ENCODE data around the gene RHEB. TPM values are rescaled to one million over a fixed set of nuclear protein-coding genes. Genes with fewer than 3 reads are reported as not detected.
A peak's percentile ranks its signal among the peaks of the same experiment; 100 is the strongest.

RHEB gene
- polyA plus RNA-seq, 12 donors, result 64.8 to 105 (median 84.8) TPM; not detected in 1

DNA sequence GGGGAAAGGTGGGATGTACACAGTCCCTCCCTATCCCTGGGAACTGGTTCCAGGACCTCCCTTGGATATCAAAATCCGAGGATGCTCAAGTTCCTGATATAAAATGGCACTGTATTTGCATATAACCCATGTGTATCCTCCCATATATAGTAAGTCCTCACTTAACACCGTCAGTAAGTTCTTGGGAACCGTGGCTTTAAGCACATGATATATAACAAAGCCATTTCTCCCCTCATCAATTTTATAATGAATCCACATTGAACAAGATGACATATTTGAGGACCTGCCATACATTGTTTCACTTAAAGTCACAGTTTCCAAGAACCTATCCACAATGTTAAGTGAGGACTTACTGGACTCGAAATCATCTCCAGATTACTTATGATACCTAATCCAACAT lies 85.1 kb downstream of the RHEB start:
- no peak for DNase-seq

DNA sequence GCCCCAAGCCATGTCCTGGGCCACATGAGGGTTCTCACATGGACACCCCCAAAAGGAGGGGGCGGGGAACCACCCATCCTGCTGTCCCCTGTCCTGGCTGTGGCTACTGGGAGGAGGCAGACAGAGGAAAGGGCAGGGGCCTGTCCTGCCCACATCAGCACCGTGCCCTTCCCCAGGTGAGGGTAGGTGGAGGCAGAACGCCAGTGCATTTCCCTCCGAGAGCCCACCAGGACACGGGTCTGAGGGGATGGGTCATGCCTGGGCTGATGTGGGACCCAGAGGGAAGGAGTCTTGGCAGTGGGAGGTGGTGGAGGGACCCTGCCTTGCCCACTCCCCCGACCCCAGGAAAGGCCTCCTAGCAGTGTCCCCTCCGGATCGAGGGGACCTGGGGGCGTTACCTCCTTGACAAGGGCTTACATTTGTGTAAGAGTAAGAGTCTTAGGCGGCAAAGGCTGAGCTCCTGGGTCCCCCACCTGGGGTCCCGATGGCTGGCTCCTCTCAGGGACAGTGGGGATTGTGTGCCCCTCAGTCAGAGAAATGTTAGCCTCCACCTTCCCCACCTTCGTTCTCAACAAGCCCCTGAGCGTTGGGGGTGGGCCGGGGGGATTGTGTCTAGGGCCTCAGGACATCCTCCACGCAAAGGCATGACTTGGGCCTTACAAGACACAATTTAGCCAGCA lies 85.8 kb downstream of the RHEB start:
- DNase-seq, result no peak

DNA sequence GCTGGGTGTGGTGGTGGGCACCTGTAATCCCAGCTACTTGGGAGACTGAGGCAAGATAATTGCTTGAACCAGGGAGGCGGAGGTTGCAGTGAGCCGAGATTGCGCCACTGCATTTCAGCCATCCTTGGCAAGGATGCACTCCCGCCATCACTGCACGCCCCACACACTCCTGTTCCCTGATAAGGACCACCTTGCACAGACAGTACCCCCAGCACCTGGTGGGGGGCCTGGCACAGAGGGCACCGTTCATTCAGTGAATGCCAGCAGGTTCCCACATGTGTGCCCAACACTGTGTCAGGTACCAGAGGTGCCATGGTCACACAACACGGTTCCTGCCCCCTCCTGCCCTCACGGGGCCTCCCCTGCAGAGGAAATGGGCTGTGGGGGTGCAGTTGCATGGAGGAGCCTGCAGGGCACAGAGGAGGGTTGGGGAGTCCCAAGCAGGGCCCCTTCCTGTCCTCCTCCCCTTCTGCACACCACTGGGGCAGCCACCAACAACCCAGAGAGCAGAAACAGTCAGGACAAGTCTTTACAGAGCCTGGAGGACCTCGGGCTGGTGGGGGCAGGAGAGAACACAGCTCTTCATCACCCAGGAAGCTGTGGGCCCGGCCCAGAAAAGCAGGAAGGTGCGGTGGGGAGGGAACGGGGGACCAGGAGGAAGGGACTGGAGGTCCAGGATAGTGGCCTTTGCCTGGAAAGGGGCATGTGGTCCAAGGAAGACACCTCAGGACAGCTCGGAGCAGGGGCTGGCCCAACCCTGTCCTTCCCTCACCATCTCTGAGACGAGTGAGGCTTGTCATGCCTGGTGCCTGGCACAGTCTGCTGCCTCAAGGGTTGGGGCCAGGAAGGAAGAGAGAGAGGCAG lies 86.8 kb downstream of the RHEB start:
- no peak for DNase-seq

DNA sequence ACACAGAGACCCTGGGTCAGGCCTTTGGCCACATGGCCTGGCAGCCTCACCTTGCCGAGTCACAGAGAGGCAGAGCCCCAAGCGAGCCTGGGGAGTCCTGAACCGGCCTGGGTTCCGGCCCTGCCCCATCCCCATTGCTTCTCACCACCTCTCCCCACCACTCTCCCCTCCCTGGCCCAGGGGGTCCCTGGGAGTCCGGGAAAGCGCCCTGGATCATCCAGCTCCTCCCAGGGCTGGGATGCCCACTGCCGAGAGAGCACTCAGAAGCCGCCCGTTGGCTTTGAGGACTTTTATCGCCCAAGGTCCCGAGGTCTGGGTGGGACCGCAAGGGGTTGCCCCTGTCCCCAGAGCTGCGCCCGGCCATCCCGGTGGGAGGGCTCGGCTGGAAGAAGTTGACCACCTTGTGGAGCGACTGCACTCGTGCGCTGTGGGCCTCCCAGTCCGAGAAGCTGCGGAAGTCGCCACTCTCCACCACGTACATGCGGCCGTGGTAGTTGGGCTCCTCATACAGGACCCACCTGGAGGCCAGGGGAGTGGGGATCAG lies 87.9 kb downstream of the RHEB start:
- DNase-seq, result no peak

DNA sequence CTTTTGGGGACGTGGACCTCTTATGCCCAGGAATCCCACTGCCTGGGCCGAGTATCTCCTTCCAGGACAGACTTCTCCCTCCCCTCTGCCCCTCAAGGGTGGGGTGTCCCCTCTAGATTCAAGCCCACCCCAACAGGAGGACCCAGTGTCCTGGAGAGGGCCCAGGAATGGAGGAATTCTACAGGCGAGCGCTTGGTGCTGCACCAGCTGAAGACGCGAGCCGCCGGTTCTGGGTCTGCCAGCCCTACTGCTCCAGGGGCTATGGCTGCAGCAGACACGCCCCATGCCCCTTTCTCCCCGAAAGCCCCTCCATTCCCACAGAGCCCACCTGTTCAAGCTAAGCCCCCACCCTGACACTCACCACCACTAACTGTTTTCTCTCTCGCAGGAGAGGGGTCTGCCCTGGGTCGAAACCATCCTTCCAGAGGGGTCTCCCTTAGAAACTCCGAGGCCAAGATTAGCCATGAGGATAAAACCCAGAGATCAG lies 88.4 kb downstream of the RHEB start:
- DNase-seq, result no peak

DNA sequence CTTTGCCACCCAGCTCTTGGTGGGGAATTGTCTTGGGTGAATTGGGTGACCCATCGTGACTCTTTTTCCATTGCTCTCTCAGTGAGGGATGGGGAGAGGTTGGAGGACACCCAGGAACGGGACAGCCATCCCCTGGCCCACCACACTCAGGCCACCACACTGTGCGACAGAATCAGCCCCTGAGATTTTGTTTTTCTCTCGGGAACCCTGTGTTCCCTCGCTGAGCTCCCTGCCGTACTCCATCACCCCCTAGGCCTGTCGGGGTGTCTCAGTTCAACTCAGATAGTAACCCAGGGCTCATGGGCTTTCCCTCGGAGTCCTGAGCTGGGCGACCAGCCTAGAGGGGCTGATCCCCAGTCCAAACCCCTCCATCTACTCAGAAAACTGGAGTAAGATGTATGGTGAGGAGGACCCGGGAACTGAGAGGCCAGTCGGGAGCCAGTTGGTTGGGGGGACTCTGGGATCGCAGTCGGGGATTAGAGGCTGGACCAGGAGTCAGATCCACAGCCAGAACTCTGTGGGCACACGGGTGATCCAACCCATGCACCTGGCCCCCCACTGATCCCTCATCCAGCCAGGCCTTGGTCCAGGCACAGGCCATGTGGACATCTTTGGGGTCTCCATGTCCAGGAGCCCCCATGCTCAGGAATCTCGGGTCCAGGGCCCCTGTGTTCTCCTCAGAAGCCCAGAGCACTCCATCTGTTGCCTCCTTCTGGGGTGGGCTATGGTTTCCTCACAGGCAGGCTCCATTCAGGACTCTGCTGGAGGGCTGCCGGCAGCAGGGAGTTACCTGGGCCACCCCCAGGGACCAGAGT lies 89.1 kb downstream of the RHEB start:
- DNase-seq, result no peak

DNA sequence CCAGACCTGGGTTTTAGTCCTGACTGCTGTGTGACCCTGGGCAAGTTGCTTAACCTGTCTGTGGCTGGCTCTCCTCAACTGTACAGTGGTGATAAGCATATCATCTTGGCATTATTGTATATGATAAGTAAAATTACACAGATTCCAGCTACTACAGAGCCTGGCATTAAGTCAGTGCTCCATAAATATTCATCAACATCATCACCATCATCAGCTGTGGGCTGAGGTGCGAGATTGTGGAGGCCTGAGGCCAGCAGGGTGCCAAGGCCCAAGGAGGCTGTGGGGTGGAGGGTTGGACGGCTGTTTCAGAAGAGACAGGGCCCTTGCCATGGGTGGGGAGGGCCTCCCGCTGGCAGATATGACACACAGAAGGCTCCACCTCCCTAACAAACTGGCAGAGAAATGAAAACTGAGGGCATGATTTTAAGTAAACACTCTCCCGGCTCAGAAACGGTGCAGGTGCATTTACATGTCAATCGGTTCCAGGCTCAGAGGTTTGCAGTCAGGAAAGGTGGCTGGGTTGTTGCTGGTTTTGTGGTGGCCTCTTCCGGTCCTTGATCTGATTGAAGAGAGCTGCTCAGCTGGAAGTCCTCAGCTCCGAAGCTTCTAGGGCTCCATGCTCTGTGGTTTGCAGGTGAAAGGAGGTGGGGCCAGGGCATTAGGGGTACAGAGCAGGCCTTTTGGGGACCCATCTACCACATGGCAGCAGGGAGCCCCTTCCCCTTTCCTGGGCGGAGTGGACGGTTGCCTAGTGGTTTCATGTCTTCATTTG lies 89.9 kb downstream of the RHEB start:
- no peak for DNase-seq

DNA sequence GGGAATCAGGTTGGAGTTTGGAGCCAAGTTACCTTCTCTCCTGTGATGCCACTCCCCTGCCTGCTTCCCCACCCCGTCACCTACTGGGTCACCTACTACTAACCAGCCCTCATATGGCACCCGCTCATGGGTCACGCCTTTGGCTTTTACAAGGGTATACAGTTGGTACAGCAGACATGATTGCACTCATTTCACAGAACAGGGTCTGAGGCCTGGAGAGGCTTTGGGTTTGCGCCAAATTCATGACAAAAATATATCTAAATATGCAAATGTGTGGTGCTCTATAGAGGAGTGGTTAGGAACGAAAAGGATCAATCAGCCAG lies 90.5 kb downstream of the RHEB start:
- no peak for DNase-seq

DNA sequence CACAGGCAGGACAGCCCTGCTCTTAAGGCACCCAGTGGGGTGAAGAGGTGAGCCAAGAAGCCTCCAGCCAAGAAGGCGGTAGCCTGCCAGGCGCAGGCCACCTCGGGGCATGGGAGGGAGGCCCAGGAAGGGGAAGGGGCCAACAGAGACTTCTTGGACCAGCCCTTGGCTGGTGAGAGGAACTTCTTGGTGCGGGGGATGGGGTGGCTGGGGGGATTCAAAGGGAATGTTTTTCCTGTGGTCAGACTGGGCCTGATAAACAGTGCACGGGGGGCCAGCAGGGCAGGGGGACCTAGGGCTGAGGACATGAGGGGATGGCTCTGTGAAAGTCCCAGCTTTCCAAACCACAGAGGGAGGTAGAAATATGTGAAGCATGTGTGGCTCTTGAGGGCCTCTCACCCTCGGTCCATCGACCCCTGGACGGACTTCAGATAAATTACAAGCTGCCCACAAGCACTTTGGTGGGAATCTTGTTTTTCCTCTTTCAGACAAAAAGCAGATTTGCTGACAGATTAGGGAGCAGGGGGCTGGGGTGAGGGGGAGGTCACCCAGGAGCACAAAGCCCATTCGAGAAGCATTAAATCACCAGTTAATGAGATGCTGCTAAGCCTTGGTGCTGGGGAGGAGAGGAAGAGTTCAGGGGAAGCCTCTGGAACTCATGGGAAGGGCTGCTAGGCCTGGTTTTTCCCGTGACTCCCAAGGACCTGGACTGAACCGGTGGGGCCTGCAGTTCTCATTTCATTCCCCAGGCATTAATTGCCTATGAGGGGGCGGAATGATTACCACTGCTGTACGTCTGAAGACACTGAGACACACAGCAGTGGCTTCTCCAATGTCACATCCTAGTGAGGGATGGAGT lies 91.1 kb downstream of the RHEB start:
- no peak for DNase-seq

DNA sequence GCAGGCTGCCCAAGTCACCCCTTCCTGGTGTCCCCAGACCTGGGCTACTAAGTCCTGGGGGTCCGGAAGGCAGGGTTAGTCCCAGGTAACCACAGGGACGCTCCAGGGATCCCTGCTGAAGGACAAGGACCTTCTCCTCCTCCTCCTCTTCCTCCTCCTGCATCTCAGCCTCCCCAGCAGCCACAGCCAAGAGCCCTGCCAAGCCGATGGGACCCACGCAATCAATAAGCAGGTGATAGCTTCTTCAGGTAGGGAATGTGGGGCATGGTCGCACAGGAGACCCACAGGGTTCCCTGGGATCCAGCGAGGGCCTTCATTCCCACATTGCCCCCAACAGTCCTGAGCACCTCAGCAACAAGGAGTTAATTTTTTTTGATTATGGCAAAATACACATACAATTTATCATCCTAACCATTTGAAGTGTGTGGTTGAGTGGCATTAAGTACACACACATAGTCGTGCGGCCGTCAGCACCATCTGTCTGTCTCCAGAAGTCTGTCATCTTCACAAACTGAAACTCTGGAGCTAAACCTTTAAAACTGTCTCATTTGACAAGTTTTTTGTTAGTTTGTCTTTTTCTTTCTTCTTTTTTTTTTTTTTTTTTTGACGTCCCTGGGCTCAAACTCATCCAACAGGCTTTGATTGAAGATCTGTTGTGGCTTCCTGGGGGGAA lies 91.9 kb downstream of the RHEB start:
- DNase-seq, result no peak

DNA sequence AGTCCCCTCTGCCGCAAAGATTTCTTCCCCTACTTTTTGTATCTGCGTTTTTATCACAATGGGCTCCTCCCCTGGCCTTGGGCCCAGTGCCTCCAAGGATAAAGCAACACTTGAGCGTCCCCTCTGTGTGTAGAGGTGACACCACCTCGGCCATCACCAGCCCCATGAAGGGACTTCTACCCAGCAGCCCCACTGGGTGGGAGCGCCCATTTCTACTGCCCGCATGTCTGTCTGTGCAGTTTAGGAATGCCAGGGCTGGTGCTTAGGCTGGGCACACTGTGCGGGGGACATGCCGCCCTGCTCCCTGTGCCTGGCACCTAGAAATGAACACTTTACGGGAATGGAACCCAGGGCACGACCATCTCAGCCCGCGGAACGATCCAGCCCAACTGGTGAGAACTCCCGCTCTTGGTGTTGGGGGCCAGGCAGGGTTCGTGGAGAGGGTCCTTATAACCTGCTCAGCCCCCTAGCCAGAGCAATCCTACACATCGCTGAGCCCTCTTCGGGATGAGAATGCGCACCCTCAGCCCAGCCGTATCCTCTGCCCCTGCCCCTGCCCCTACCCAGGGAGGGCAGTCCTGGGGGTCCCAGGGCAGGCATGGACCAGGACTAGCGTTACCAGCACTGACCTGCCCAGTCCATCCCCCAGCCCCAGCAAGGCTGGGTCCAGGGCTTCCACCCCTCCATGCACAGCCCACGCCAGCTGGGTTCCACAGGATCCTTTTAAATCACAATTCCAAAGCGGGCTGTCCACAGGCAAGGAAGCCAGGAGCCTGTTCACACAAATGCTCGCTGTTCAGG lies 92.6 kb downstream of the RHEB start:
- no peak for DNase-seq

DNA sequence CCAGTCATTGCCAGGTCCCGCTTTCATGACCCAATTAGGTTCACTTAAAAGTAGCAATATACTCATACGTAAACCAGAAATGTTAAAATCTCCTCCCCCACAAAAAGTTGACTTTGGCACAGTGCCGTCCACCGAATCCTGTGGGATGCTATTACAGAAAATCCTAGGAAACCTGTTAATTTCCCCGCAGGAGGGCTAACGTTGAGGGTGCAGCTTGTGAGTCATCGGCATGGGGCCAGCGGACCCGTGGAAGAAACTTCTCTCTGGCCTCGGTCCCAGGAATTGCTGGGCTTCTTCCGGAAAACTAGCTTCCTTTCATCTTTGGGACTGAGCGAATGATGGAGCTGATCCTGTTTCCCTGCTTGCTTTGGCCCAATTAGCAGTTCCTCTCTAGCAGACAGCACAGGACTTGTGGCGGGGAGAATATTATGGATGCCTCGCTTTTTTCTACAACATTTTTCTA lies 93.2 kb downstream of the RHEB start:
- peak; percentile 60 for DNase-seq

DNA sequence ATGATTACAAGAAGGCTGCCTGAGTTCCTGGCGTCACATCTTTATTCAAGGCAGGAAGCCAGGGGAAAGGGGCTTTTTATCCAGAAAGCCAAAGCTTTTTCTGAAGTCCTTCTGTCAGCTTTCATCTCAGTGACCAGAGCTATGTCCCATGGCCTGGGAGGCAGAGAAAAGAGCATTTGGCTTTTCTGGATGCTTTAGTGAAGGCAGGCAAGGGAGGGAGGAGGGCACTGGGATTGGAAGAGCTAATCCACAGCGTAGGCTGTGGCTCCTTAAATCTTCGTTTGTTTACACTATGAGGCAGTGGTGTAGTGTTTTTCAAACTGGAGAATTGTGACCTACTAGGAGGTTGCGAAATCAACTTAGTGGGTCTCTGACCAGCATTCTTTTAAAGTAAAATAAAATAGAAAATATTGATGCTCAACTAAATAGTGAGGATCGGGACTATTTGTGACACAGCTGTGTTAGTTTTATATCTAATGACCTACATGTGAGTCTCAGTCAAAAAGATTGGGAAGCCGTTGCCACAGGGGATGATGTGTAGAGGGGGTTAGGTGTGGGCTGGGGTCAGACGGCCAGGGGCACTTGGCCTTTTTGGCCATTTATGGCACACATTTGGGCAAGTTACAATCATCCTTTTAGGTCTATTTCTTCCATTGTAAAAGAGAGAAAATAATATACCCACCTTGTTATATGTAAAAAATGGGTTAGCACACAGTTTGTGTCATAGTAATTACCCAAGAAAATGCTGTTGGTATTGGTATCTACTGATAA lies 93.8 kb downstream of the RHEB start:
- DNase-seq, result no peak

DNA sequence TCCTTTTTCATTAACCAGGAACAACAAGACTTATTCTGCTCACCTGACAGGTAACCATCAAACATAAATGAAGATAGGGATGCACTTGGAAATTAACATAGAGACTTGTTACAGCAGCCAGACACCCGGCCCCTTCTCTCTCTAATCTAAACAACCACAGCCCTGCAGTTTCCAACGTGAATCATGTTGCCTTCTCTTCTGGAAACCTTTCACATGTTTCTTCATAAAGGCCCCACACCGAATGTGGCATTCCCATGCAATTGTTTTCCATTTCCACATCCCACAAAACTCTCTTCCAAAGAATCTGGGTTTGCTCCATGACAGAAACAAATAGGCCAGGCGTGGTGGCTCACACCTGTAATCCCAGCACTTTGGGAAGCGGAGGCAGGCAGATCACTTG lies 94.9 kb downstream of the RHEB start:
- no peak for DNase-seq

DNA sequence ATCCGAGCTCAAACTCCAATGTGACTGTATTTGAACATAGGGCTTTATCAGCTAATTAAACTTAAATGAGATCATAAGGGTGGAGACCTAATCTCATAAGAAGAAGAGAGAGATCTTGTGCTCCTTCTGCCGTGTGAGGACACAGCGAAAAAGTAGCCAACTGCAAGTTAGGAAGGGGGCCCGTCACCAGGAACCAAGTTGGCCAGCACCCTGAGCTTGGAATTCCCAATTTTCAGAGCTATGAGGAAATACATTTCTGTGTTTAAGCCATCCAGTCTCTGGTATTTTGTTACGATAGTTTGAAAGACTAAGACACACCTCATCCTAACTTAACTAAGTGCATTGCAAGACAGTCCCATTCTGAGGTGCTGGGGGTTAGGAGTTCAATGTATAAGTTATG lies 95.8 kb downstream of the RHEB start:
- no peak for DNase-seq

DNA sequence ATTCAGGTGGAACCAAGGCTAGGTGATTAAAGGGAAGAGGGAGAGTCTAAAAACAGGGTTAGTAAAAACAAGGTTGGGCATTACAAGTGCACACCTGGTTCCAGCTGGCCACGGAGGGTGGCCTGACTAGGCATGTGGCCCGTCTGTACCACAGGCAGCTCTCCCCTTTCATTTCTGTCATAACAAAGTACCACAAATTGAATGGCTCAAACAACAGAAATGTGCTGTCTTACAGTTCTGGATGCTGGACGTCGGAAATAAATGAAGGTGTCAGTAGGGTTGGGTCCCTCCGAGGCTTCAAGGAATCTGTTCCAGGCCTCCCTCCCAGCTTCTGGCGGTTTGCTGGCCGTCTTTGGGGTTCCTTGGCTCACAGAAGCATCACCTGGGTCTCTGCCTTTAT lies 96.5 kb downstream of the RHEB start:
- no peak for DNase-seq

DNA sequence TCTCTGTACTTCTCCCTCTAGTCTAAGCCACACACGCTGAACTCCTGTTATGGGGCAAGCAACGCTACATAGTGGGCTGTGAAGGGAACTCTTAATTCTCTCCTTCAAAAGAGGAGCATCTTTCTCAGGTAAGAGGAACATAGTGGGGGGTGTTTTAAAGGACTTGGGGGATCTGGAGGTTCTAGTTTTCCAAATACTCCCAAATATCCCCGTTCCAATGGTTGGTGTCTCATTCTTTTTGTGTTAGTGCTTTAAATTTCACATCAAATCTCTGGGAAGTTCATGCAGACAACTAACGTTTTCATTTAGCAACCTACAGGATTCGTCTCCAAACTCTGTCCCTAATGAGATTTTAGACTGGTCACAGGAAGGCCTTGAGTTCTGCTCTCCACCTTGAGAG lies 97.5 kb downstream of the RHEB start:
- DNase-seq, result no peak

DNA sequence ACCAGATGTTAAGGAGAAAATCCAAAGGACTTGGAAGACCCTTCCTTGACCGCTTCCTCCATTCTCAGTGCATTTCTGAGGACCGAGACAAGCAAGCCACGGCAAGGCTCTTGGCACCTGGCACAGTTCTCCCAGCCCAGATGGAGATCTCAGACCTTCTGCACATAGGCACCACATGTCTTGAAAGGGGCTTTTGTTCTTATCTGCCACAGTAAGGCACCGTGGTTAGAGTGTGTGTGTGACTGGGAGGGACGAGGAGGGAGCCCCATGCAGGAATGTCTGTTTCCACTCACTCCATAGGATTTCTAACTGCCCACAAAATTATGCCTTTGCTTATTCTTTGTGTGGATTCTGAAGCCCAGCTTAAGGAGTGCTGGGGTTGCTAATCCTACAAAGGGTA lies 99.6 kb downstream of the RHEB start:
- DNase-seq, result no peak
